Head of caudate nucleus (tissue), 42 donors: ENCODE results near the gene LGALS7B.
A peak's percentile ranks its signal among the peaks of the same experiment; 100 is the strongest.
"Not testable (repeated sequence)": the region's sequence is repeated elsewhere in the genome, so short reads cannot be mapped to it uniquely, and the experiment has no call there.

ENCODE experiments used
- DNase-seq, 42 donors: peaks; one replicate each; pipeline versions ENCODE4 v3.0.0 to v3.0.0-alpha.2; 2020 to 2021; ENCODE audit warnings: mixed read lengths in 7 of 42
- intact Hi-C: fragments of 100-400 bp; cut with DNase I; formaldehyde crosslinking; loops from one replicate; pipeline ENCODE4 v1.15.0; 2022

Gene LGALS7B

DNA sequence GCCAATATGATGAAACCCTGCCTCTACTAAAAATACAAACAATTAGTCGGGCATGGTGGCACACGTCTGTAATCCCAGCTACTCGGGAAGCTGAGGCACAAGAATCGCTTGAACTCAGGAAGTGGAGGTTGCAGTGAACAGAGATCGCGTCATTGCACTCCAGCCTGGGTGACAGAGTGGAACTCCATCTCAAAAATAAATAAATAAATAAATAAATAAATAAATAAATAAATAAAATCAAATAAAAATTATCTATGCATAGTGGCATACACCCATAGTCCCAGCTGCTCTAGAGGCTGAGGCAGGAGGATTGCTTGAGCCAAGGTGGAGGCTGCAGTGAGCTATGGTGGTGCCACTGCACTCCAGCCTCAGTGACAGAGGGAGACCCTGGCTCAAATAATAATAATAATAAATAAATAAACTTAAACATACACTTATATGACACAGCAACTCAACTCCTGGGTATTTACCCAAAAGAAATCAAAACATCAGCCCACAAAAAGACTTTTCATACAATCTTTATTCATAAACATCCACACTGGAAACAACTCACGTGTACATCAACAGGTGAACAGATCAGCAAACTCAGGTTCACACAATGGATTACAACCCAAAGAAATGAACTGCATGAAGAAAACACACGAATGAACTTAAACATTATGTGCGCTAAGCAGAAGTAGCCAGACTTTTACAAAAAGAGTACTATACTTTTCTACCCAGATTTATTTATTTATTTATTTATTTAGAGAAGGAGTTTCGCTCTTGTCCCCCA, 22.5 kb upstream of the LGALS7B start:
- intact Hi-C loops = no loop called here
- DNase-seq = no peak

DNA sequence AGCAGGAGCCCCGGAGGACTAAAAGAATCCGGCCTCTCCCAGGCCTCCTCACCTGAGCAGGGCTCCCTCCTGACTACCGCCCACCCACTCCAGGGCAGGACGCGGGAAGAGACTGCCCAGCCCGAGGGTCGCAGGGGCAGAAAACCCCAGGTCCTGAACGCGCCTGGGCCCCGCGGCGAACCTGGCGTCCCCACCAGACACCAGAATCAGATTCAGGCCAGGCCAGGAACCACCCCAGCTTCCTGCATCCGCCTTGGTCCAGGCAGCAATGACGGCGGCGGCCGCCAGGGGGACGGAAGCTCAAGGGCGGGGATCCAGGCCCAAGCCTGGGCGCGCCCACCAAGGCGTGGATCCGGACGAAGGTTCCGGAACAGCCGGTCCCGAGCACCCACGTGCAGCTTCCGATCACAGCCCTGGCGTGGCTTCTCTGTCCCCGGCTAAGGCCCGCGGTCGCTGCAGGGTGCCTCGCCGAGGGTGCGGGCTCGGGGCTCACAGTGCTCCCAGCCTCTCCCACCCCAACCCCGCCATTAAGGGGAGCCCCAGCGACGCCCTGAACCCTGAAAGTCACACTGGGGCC, 19.3 kb upstream of the LGALS7B start:
- intact Hi-C loops = no loop called here

DNA sequence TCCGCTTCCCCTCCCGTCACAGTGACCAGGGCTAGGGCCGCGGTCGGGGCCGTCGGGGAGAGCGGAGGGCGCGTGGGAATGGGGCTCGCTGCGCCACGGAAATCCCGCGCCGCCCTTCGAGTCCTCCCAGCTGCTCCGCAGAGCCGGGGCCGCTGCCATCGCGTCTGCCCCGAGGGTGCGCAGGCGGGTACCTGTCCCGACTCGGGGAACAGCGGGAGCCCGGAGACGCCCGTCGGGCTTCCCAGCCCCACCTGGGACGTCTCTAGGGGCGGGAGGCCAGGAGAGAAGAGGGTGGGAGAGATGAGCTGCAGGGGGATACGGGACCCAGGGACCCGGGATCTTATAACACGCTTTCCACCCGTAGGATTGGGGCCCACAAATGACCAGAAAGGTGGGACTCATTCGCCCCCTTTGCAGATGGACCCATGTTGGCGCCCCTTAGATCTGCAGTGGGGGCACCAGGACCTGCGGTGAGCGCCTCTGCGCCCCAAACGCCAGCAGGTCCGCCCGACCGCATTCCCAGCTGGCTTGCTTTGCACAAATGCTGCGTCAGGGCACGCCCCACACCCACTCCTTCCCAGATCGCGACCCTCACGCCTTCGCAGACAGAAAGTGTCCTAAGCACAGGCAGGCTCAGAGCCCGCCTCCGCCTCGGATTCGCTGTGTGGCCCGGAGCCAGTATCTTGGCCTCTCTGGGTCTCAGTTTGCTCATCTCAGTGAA, 18.6 kb upstream of the LGALS7B start:
- DNase-seq, intact Hi-C loops: not testable (repeated sequence)

More for the DNA sequence above, 19.3 kb upstream of the LGALS7B start:
- peak; percentile 6 to 87 (median 60) for DNase-seq

DNA sequence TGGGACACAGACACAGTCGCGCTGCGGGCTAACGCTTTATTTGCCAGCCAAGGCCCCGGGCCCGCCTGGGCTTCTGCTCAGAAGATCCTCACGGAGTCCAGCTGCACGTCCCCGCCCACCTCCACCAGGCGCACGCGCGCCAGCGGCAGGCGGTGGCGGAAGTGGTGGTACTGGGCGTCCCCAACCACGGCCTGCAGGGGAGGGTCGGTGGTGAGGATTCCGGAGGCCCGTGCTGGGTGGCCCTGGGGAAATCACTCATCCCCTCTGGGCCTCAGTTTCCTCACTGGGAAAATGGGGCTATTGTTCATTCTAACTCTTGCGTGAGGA, 18.1 kb upstream of the LGALS7B start:
- intact Hi-C loops, DNase-seq: not testable (repeated sequence)

DNA sequence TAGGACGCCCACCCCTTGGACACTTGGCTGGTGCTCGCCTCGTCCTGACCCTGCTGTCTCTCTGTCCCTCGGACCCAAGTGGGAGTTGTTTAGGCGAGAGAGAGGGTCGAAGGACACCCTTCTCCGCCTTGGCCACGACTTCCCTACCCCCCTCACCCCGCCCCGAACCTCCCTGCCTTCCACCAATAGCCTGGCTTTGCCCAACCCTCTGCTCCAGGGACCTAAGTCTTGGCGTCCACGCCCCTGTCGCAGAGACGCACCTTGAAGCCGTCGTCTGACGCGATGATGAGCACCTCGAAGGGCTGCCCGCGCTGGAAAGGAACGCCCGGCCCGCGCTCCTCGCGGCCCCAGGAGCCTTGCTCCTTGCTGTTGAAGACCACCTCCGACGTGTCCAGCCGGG, 17.4 kb upstream of the LGALS7B start:
- DNase-seq, intact Hi-C loops: not testable (repeated sequence)

DNA sequence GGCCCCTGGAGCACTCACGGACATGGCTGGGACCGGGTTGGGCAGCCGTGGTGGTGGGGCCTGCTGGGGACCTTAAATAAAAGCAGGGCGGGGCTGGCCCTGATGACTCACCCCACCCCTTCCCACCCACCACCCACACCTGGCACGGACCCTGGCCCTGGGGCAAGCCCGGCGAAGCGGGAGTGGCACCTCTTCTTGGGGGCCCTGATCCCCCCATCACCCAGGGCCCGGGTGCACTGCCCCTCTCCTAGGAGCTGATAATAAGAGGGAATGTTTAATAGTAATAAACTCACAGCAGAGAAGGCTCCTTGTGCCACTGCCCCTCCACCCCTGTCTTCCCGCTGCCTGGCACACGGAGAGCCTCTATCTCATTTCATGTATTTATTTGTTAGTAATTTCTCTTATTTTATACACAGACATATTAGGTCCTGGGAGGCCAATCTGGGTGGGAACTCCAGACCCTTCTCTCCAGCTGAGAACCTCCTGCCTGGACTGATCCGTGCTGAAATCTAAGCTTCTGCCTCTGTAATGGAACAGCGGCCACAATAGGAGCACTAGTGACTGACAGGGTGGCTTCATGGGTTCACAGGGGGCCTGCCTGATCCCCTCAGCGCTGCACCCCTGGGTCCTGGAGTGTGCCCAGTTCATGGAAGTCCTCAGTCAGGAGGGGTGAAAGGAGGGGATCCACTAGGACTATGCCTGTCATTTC, 15.4 kb upstream of the LGALS7B start, which contains the start of gene LGALS7:
TSS of gene LGALS7 (minus strand) at position 49 of the 709 bp plus-strand sequence. CDS start at position 24, 25 bp downstream.
- intact Hi-C loops = no loop called here
- DNase-seq = no peak

DNA sequence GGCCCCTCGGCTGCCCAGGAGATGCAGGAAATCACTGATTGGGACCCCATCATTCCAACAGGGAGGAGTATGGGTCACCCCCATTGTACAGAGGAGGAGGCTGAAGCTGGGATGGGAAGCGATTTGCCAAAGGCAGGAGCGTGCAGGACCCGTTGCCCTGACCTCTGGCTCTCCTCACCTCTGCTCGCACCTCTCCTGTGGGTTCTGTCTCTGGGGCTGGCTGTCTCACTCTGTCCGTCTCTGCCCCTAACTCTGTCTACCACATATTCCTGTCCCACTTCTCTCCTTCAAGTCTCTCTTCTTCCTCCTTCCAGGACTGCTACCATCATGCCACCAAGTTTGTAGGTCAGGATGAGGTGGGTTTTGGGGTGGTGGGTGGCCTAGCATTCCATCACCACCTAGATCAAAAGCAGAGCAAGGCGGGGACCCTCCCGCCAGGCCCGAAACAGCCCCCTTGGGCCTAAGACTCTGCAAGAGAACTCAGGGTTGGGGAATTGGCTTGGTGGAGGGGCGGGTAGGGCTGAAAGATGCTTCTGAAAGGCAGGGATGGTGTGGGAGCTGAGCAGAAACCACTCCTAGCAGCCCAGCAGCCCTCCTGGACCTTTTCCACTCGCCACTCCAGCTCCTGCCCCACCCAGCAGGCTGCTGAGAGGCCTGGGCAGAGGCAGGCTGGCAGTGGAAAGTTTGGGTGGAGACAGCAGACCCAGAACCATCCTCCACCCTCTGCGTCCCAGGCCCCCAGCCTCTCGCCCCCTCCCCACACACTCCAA, 14.6 kb upstream of the LGALS7B start:
- intact Hi-C loops = no loop called here
- DNase-seq = no peak

DNA sequence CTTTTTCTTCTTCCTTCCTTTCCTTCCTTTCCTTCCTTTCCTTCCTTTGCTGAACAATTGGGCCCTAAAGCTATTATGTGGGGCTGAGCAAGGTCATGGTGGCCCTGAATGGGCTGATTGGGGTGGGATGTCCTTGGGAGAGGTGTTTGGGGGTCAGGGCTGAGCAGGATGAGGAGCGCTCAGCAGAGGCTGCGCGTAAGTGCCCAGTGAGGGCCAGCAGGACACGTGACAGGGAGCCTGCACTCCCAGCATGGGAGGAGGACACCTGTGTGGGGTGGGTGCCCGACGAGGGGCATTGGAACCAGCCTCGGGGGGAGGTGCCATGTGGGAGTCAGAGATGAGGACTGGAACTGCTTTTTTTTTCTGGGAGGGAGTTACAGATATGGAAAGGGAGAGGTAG, 10.3 kb upstream of the LGALS7B start:
- DNase-seq = no peak
- intact Hi-C loops = no loop called here

DNA sequence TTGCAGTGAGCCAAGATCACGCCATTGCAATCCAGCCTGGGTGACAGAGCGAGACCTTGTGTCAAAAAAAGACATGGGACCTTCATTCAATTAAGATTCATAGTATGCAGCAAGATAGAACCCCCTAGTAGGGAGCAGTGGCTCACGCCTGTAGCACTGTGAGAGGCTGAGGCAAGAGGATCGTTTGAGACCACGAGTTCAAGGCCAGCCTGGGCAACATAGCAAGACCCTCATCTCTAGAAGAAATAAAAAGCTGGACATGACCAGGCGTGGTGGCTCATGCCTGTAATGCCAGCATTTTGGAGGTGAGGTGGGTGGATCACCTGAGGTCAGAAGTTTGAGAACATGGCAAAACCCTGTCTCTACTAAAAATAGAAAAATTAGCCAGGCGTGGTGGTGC, 8.6 kb upstream of the LGALS7B start:
- intact Hi-C loops = no loop called here
- no peak for DNase-seq

DNA sequence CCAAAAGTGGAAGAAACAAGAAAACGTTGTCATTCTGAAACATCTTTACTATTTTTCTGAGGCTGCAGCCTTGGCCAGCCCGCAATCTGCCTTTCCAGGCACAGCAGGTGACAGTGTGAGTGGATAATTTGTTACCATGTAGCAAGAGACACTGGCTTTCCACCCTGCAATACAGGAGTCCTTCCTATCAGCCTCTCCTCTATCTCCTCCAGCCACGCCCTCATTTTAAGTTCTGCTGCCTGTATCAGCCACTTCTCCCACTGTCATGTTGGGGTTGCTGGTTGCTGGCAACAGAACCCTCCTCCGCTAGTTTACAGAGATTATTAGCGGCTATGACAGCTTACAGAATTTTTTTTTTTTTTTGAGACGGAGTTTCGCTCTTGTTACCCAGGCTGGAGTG, 7.9 kb upstream of the LGALS7B start:
- DNase-seq = no peak
- intact Hi-C loops = no loop called here

DNA sequence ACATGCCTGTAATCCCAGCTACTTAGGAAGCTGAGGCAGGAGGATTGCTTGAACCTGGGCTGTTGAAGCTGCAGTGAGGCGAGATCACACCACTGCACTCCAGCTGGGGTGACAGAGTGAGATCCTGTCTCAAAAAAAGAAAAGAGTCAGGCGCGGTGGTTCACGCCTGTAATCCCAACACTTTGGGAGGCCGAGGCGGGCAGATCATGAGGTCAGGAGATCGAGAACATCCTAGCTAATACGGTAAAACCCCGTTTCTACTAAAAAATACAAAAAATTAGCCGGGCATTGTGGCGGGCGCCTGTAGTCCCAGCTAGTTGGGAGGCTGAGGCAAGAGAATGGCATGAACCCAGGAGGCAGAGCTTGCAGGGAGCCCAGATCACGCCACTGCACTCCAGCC, 6.8 kb upstream of the LGALS7B start:
- intact Hi-C loops, DNase-seq: not testable (repeated sequence)

DNA sequence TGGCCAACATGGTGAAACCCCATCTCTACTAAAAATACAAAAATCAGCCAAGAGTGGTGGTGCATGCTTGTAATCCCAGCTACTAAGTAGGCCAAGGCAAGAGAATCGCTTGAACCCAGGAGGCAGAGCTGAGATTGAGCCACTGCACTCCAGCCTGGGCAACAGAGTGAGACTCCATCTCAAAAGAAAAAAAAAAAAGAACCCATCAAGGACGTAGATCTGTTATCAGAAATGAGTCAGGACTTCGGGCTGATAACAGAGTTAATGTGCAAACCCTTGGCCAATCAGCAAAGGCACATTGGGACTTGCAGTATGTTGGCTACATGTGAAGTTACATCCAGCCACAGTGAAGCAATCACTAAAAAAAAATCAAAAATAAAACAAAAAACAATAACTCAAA, 4.8 kb upstream of the LGALS7B start:
- intact Hi-C loops = no loop called here
- no peak for DNase-seq

DNA sequence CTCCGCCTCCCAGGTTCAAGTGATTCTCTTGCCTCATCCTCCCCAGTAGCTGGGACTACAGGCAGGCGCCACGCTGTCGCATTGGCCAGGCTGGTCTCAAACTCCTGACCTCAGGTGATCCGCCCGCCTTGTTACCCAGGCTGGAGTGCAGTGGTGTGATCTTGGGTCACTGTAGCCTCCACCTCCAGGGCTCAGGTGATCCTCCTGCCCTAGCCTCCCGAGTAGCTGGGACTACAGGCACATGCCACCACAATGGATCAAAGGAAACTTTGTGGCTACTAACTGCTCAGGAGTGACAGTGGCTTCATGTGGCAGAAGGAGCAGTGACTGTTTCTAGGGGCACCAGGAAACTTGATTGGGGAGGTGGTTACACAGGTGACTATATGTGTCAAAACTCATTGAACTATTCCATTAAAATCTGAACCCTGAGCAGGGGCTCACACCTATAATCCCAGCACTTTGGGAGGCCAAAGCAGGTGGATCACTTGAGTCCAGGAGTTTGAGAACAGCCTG, 3.8 kb upstream of the LGALS7B start:
- no peak for DNase-seq
- intact Hi-C loops = no loop called here

DNA sequence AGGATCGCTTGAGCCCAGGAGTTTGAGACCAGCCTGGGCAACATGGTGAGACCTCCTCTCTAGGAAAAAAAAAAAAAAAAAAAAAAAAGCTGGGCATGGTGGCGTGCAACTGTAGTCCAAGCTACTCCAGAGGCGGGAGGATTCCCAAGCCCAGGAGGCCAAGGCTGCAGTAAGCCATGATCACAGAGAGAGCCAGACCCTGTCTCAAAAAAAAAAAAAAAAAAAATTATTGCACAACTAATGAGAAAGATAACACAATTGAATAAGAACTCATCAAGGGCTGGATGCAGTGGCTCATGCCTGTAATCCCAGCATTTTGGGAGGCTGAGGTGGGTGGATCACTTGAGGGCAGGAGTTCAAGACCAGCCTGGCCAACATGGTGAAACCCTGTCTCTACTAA, 2.9 kb upstream of the LGALS7B start:
- intact Hi-C loops, DNase-seq: not testable (repeated sequence)

DNA sequence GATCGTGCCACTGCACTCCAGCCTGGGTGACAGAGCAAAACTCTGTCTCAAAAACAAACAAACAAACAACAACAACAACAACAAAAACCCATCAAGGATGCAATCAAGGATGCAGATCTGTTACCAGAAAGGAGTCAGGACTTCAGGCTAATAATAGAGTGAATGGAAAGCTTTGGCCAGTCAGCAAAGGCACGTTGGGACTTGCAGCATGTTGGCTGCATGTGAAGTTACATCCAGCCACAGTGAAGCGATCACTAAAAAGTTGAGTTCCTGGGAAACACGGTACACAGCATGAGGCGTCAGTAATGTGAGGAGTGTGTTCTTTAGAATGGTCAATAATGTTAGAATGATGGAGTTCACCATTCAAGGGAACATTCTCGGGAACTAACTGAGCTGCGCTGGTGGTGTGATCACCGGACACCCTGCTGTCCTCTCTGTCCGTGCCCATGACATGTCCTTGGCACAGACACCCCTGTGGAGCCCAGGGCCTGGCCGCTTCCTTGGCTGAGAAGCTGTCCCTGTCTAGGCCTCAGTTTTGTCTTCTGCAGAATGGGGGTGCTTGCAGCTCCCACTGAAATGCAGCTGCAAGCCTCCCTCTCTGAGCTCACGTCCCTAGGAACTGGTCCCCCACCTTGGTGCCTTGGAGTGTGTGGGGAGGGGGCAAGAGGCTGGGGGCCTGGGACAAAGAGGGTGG, 2.3 kb upstream of the LGALS7B start:
- intact Hi-C loops = no loop called here

DNA sequence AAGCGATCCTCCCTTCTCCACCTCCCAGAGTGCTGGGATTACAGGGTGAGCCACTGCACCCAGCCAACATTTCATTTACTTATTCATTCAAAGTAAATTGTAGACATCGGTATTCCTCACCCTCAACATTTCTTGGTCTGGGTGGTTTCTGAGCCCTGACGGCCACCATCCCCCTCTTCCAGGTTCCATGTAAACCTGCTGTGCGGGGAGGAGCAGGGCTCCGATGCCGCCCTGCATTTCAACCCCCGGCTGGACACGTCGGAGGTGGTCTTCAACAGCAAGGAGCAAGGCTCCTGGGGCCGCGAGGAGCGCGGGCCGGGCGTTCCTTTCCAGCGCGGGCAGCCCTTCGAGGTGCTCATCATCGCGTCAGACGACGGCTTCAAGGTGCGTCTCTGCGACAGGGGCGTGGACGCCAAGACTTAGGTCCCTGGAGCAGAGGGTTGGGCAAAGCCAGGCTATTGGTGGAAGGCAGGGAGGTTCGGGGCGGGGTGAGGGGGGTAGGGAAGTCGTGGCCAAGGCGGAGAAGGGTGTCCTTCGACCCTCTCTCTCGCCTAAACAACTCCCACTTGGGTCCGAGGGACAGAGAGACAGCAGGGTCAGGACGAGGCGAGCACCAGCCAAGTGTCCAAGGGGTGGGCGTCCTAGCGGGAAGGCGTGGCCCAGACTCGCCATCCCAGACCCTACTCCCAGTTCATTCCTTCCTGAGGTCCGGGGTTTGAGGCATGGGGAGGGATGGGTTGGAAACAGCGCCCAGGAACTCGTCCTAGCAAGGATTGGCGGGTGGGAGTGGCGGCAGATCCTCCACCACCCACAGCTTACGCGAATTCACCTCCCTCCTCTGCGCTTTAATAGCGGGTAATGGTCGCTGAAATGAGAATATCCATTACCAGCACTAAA, 1.8 kb downstream of the LGALS7B start:
- DNase-seq, intact Hi-C loops: not testable (repeated sequence)

More for the DNA sequence above, 2.3 kb upstream of the LGALS7B start:
- DNase-seq = no peak

DNA sequence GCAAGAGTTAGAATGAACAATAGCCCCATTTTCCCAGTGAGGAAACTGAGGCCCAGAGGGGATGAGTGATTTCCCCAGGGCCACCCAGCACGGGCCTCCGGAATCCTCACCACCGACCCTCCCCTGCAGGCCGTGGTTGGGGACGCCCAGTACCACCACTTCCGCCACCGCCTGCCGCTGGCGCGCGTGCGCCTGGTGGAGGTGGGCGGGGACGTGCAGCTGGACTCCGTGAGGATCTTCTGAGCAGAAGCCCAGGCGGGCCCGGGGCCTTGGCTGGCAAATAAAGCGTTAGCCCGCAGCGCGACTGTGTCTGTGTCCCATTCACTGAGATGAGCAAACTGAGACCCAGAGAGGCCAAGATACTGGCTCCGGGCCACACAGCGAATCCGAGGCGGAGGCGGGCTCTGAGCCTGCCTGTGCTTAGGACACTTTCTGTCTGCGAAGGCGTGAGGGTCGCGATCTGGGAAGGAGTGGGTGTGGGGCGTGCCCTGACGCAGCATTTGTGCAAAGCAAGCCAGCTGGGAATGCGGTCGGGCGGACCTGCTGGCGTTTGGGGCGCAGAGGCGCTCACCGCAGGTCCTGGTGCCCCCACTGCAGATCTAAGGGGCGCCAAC, 2.6 kb downstream of the LGALS7B start:
- intact Hi-C loops, DNase-seq: not testable (repeated sequence)
